ENCODE measurements around the gene PCBD2. TPM values are rescaled to one million over a fixed set of nuclear protein-coding genes. Genes with fewer than 3 reads are reported as not detected.

Gene PCBD2
- total RNA-seq, 1 experiment from 2014 or later, result 7.0 TPM

- CTCF ChIA-PET, result no interaction called here
- Histone ChIP-seq H3K27ac (ENCODE audit: low read length) (no peak overlapping the region), H3K4me3 (ENCODE audit: low read length) (no peak overlapping the region), H3K27me3 (ENCODE audit: low read length) (no peaks in the 10 kb centered on the region), H3K4me2 (ENCODE audit: low read length) (no peak overlapping the region), H3K79me2 (ENCODE audit: low read length) (no peaks in the 10 kb centered on the region), H3K9me3 (ENCODE audit: low read length) (no peaks in the 10 kb centered on the region), H2AFZ (ENCODE audit: low read length) (no peak overlapping the region), H4K20me1 (ENCODE audit: low read length) (no peaks in the 10 kb centered on the region), H3K4me1 (ENCODE audit: insufficient read depth, low read length) (no peaks in the 10 kb centered on the region), H3F3A (ENCODE audit: low read length, unreplicated experiment) (no peaks in the 10 kb centered on the region), H3K9ac (ENCODE audit: low read length) (no peak overlapping the region), H3K9me2 (replicated peaks; ENCODE audit: low read length) (no peaks in the 10 kb centered on the region), H3K36me3 (ENCODE audit: low read depth, low read length) (no peaks in the 10 kb centered on the region)
- intact Hi-C loops (cut with micrococcal nuclease), result no loop called here
- no peak for DNase-seq
- no TSS peak for BruUV-seq (replicated peaks)
- TF ChIP-seq EZH2phosphoT487 (IDR thresholded peaks at IDR 0.05; ENCODE audit: borderline replicate concordance, low read length) (no peak), CTCF (conservative IDR thresholded peaks at IDR 0.05; ENCODE audit: low read depth, low read length) (no peak), EZH2 (IDR thresholded peaks at IDR 0.05; ENCODE audit: low read length, unreplicated experiment) (no peak)
- no peak for ATAC-seq
- POLR2A ChIA-PET (ENCODE audit: unreplicated experiment), result no interaction called here
Measured at GRCh38 chr5:135009736-135010501, 105.0 kb downstream of the PCBD2 start.

- Histone ChIP-seq H3K4me3 (ENCODE audit: low read length) (no peak overlapping the region), H3K4me2 (ENCODE audit: low read length) (no peak overlapping the region), H3K9me2 (replicated peaks; ENCODE audit: low read length) (no peaks in the 10 kb centered on the region), H3F3A (ENCODE audit: low read length, unreplicated experiment) (no peaks in the 10 kb centered on the region), H3K9me3 (ENCODE audit: low read length) (no peaks in the 10 kb centered on the region), H3K79me2 (ENCODE audit: low read length) (no peaks in the 10 kb centered on the region), H2AFZ (ENCODE audit: low read length) (no peak overlapping the region), H3K27ac (ENCODE audit: low read length) (no peak overlapping the region), H3K9ac (ENCODE audit: low read length) (no peak overlapping the region), H3K36me3 (ENCODE audit: low read depth, low read length) (no peaks in the 10 kb centered on the region), H3K27me3 (ENCODE audit: low read length) (no peaks in the 10 kb centered on the region), H4K20me1 (ENCODE audit: low read length) (no peaks in the 10 kb centered on the region), H3K4me1 (ENCODE audit: insufficient read depth, low read length) (no peaks in the 10 kb centered on the region)
- POLR2A ChIA-PET (ENCODE audit: unreplicated experiment), result no interaction called here
- DNase-seq (peak; percentile 16), ATAC-seq (peak; percentile 59)
- CTCF ChIA-PET, result interaction anchor here (0.5 to 0.6 kb wide), 2 partner anchors 192 to 421 kb away, joined by 3 read pairs; no protein-coding TSS in a partner anchor
- no peak for TF ChIP-seq EZH2 (IDR thresholded peaks at IDR 0.05; ENCODE audit: low read length, unreplicated experiment)
- TF ChIP-seq EZH2phosphoT487 (IDR thresholded peaks at IDR 0.05; ENCODE audit: borderline replicate concordance, low read length), result no peak
- peak; percentile 48 for TF ChIP-seq CTCF (conservative IDR thresholded peaks at IDR 0.05; ENCODE audit: low read depth, low read length)
- no TSS peak for BruUV-seq (replicated peaks)
- intact Hi-C loops (cut with micrococcal nuclease), result loop anchor here (1.0 kb wide), 1 partner anchor 177 kb away; no protein-coding TSS in a partner anchor
Measured at GRCh38 chr5:135010502-135011354, 105.8 kb downstream of the PCBD2 start.
